ENCODE results near the gene PPARD.

- TF ChIP-seq CTCF (IDR thresholded peaks at IDR 0.05 in 2 of 3, conservative IDR thresholded peaks at IDR 0.05 in 1 of 3; ENCODE audit: borderline replicate concordance in 1 of 3, insufficient read depth in 1 of 3, low read depth in 2 of 3, low read length in 2 of 3): no peak
- TF ChIP-seq MAX (IDR thresholded peaks at IDR 0.05): no peak
- TF ChIP-seq YY1 (IDR thresholded peaks at IDR 0.05; ENCODE audit: extremely low read depth, insufficient replicate concordance, low read depth, low read length): no peak
- no peak for TF ChIP-seq POLR2AphosphoS5 (IDR thresholded peaks at IDR 0.05; ENCODE audit: low read depth, low read length)
Measured at GRCh38 chr6:35378261-35378660, 35.9 kb downstream of the PPARD start.
